Neural cell (in vitro differentiated cells): ENCODE data around the gene KIAA1549. TPM values are rescaled to one million over a fixed set of nuclear protein-coding genes. Genes with fewer than 3 reads are reported as not detected.

Experiments used
- H2AFZ ChIP-seq: fragments of 200-600, 300-800 bp; sonication (generic), shearing (Covaris generic); 2 replicates; pipeline ENCODE4 v1.6.0; 2014; ENCODE audit warnings: low read depth, mild to moderate bottlenecking, antibody characterized with exemption, low read length, moderate library complexity
- H3F3A ChIP-seq: fragments of 200-600 bp; shearing (Covaris generic); 2 replicates; pipeline ENCODE4 v1.6.1; 2016; ENCODE audit warnings: mild to moderate bottlenecking, moderate library complexity, mixed read lengths, antibody characterized with exemption, low read length; ENCODE audit not compliant: insufficient read depth, poor library complexity, severe bottlenecking
- H3K27ac ChIP-seq: fragments of 200-600, 300-800 bp; sonication (generic), shearing (Covaris generic); 2 replicates; pipeline ENCODE4 v1.5.1; 2014; ENCODE audit warnings: mild to moderate bottlenecking, low read length, moderate library complexity
- H3K27me3 ChIP-seq: fragments of 300-800, 200-600 bp; sonication (generic), shearing (Covaris generic); 2 replicates; pipeline ENCODE4 v1.6.0; 2014; ENCODE audit warnings: mild to moderate bottlenecking, low read depth, low read length, moderate library complexity; ENCODE audit not compliant: insufficient read depth
- H3K36me3 ChIP-seq: fragments of 300-800, 200-600 bp; sonication (generic), shearing (Covaris generic); 2 replicates; pipeline ENCODE4 v1.5.1; 2014; ENCODE audit warnings: mild to moderate bottlenecking, antibody characterized with exemption, low read length, moderate library complexity; ENCODE audit not compliant: insufficient read depth
- H3K4me2 ChIP-seq: fragments of 300-800, 200-600 bp; sonication (generic), shearing (Covaris generic); 2 replicates; pipeline ENCODE4 v1.6.0; 2014; ENCODE audit warnings: mild to moderate bottlenecking, low read length
- H3K4me3 ChIP-seq: fragments of 300-800, 200-600 bp; sonication (generic), shearing (Covaris generic); 2 replicates; pipeline ENCODE4 v1.5.1; 2014; ENCODE audit warnings: mild to moderate bottlenecking, low read length, moderate library complexity
- H3K79me2 ChIP-seq: fragments of 200-600 bp; shearing (Covaris generic); replicated peaks from 2 replicates; pipeline ENCODE4 v1.6.0; 2014; ENCODE audit warnings: mild to moderate bottlenecking, low read length, moderate library complexity; ENCODE audit not compliant: insufficient read depth
- H3K9ac ChIP-seq: fragments of 300-800, 200-600 bp; sonication (generic), shearing (Covaris generic); 2 replicates; pipeline ENCODE4 v1.6.1; 2016; ENCODE audit warnings: mild to moderate bottlenecking, low read length, mixed read lengths
- H3K9me2 ChIP-seq: fragments of 200-600 bp; shearing (Covaris generic); 2 replicates; pipeline ENCODE4 v1.6.1; 2016; ENCODE audit warnings: mild to moderate bottlenecking, low read length, mixed read lengths; ENCODE audit not compliant: insufficient read depth
- H3K9me3 ChIP-seq: fragments of 200-600, 300-800 bp; sonication (generic), shearing (Covaris generic); 2 replicates; pipeline ENCODE4 v1.6.1; 2016; ENCODE audit warnings: mild to moderate bottlenecking, mixed run types, low read length, moderate library complexity, mixed read lengths
- H4K20me1 ChIP-seq: fragments of 200-600 bp; shearing (Covaris generic); 2 replicates; pipeline ENCODE4 v1.6.1; 2016; ENCODE audit warnings: mild to moderate bottlenecking, mixed run types; ENCODE audit not compliant: insufficient read depth
- CTCF ChIP-seq: fragments of 450-650 bp; IDR thresholded peaks from 2 replicates; pipeline ENCODE4 v1.5.1; 2014; ENCODE audit warnings: antibody characterized with exemption, mild to moderate bottlenecking, moderate library complexity; ENCODE audit not compliant: poor library complexity, severe bottlenecking
- EP300 ChIP-seq: fragments of 450-650 bp; conservative IDR thresholded peaks from 2 replicates; pipeline ENCODE4 v1.6.1; 2014; ENCODE audit warnings: antibody characterized with exemption, mild to moderate bottlenecking, moderate library complexity; ENCODE audit not compliant: poor library complexity, severe bottlenecking
- EZH2 ChIP-seq: fragments of 200-600, 300-800 bp; shearing (Covaris generic), sonication (generic); IDR thresholded peaks from 2 replicates; pipeline ENCODE4 v1.6.1; 2014; ENCODE audit warnings: antibody characterized with exemption, low read length, borderline replicate concordance, mild to moderate bottlenecking; ENCODE audit not compliant: insufficient read depth, poor library complexity, severe bottlenecking
- MXI1 ChIP-seq: fragments of 450-650 bp; conservative IDR thresholded peaks from 2 replicates; pipeline ENCODE4 v1.6.1; 2014; ENCODE audit warnings: antibody characterized with exemption, mild to moderate bottlenecking; ENCODE audit not compliant: poor library complexity, severe bottlenecking
- POLR2AphosphoS5 ChIP-seq: IDR thresholded peaks from 2 replicates; pipeline ENCODE4 v1.6.1; 2012
- RAD21 ChIP-seq: fragments of 450-650 bp; conservative IDR thresholded peaks from 2 replicates; pipeline ENCODE4 v1.6.1; 2014; ENCODE audit warnings: antibody characterized with exemption, mild to moderate bottlenecking, moderate library complexity
- REST ChIP-seq: IDR thresholded peaks from 2 replicates; pipeline ENCODE4 v1.6.1; 2012; ENCODE audit warnings: borderline replicate concordance
- SMC3 ChIP-seq: fragments of 450-650 bp; conservative IDR thresholded peaks from 2 replicates; pipeline ENCODE4 v1.6.1; 2014; ENCODE audit warnings: antibody characterized with exemption, mild to moderate bottlenecking, moderate library complexity; ENCODE audit not compliant: poor library complexity
- TAF1 ChIP-seq: IDR thresholded peaks from 2 replicates; pipeline ENCODE4 v1.6.1; 2012; ENCODE audit warnings: low read depth
- polyA plus RNA-seq: library from polyadenylated mRNA; depleted of rRNA; stranded (reverse); fragments of >200 nt; gene quantifications from 2 replicates; pipeline ENCODE4 v1.2.3, GENCODE V29; 2014

Gene KIAA1549
- polyA plus RNA-seq, 1 donor from 2014 or later, result 14.1 TPM

GRCh38 chr7:138829335-138829734 lies 151.9 kb downstream of the KIAA1549 start:
- Histone ChIP-seq H3K79me2 (no peaks in the 10 kb centered on the region), H3K4me3 (no peak overlapping the region), H3K9ac (no peak overlapping the region), H3K27me3 (no peaks in the 10 kb centered on the region), H3K9me3 (peaks cover 5% of the 10 kb centered on the region), H3K36me3 (no peaks in the 10 kb centered on the region), H3K4me2 (no peak overlapping the region), H2AFZ (no peak overlapping the region), H3F3A (no peaks in the 10 kb centered on the region), H3K9me2 (no peaks in the 10 kb centered on the region), H3K27ac (no peak overlapping the region), H4K20me1 (no peaks in the 10 kb centered on the region)
- TF ChIP-seq POLR2AphosphoS5 (no peak), CTCF (no peak), MXI1 (no peak), SMC3 (no peak), REST (no peak), EP300 (no peak), RAD21 (no peak), EZH2 (no peak), TAF1 (no peak)

- Histone ChIP-seq H3F3A (no peaks in the 10 kb centered on the region), H3K27ac (no peak overlapping the region), H3K4me3 (no peak overlapping the region), H3K79me2 (no peaks in the 10 kb centered on the region), H2AFZ (no peak overlapping the region), H3K4me2 (no peak overlapping the region), H3K9ac (no peak overlapping the region), H3K27me3 (no peaks in the 10 kb centered on the region), H4K20me1 (no peaks in the 10 kb centered on the region), H3K36me3 (no peaks in the 10 kb centered on the region), H3K9me2 (no peaks in the 10 kb centered on the region), H3K9me3 (peaks cover 5% of the 10 kb centered on the region)
- TF ChIP-seq TAF1 (no peak), RAD21 (no peak), MXI1 (no peak), EP300 (no peak), POLR2AphosphoS5 (no peak), EZH2 (no peak), SMC3 (no peak), CTCF (no peak), REST (no peak)
Measured at GRCh38 chr7:138828302-138828701, 152.9 kb downstream of the KIAA1549 start.
